NCI-H1436 (cell line): Measurements from ENCODE around the gene HIC1.
A peak's percentile ranks its signal among the peaks of the same experiment; 100 is the strongest.

Source experiments
- DNase-seq: peaks from one replicate; lab custom pipeline; 2025; lab: John Stamatoyannopoulos, UW

HIC1 gene

GRCh38 chr17:2025622-2026309 lies 29.1 kb upstream of the HIC1 start:
- DNase-seq, result peak; percentile 56

DNA sequence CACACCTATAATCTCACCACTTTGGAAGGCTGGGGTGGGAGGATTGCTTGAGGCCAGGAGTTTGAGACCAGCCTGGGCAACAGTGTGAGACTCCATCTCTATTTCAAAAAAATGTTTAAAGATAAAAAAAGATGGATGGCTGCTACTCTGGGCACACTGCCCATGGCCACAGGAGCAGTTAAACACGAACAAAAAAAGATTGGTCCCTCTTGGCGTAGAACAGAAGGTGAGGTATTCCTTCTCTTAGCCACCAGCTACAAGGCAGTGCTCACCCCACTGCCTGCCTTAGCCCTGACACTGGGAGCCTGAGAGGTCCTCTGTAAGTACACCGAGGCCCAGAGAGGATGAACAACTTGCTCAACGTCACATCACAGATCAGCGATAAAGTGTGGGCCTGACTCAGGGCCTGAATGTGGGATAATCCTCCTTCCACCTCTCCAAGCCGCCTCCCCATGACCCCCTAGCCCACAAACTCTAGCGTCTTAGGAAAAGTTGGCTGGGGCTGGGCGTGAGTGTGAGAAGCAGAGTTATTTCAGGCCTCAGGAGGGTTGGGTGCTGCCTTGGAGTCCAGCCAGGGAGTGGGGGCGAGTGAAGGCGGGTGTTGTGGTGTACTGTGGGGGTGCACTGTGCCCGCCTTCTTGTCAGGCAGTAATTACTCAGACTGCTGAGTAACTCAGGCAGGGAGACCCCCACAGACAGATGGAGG lies 27.2 kb upstream of the HIC1 start:
- DNase-seq, result no peak

- DNase-seq, result no peak
Measured at GRCh38 chr17:2028234-2028614, 26.7 kb upstream of the HIC1 start.

DNA sequence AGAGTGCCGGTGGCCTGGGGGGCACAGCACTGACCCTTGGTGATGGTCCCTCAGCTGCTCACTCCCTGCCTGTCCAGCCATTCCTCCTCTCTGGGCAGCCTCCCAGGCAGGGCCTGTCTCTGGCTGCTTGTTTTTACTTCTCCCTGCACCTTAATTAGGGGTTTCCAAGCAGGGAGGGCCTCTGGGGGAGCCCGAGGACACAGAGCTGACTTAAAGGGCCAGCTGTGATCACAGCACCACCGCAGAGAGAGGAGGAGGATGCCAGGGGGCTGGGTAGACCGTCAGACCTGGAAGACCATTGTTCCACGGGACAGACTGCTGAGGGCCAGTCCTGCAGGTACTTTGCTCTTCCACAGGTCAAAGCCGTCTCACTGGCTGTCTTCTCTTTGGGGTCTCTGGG lies 26.2 kb upstream of the HIC1 start:
- DNase-seq, result no peak

DNA sequence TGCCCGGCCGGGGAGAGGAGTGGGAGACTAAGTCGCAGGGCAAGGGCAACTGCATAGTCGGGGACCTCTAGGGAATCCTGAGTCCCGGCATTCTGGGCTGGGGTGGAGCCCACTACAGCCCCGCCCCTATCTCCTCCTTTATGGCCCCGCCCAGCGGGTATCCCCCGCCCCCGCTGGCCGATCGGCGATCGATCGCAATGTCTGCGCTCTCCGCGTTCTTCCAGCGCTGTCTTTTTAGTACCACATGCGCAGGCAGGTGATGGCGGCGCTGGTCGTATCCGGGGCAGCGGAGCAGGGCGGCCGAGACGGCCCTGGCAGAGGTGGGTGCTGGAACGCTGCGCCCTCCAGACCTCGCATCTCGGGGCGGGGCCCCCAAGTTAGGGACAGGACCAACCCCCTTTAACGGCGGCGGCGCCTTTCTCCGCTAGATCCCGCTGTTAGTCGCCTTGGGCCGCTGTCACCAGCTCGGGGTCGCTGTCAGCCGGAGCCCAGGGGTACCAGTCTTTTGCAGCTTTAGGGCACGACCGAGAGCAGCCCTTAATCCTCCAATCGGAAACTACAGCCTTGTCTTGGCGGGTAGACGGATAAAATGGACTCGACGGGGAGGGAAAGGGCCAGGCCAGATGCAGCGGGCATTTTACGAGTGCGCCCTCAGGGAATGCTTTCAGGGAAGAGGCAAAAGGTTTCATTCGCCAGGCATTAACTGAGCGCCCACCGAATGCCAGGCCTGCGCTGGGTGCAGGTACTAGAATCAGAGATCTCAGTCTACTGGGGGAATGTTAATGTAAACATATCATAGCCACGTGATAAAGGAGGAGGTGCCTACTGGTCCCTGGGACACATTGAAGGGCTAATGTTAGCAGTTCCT lies 24.8 kb upstream of the HIC1 start, which contains the start of gene DPH1:
DPH1 (plus strand) TSS at position 243 of the 868 bp plus-strand sequence; CDS start at position 260, 17 bp downstream.
- DNase-seq, result peak; percentile 91

- no peak for DNase-seq
Measured at GRCh38 chr17:2030779-2031163, 24.1 kb upstream of the HIC1 start.

GRCh38 chr17:2033153-2033552 lies 21.8 kb upstream of the HIC1 start:
- DNase-seq, result no peak

DNA sequence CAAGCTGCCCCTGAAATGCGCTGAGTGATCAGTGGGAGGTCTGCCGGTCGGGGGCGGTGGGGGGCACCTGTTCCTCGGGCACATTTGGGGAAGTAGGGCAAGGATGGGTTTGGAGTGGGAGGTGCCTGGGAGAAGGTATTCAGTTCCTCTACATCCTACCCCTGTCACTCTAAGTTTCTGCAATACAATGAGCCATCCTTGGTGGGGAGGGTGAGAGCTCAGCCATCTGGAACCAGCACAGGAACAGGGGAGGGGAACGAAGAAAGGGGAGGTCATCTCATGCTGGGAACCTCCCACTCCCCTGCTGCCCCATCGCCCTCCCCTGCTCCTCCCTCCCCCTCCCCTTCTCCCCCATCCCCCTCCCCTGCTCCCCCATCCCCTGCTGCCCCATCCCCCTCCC lies 20.7 kb upstream of the HIC1 start:
- DNase-seq, result no peak

GRCh38 chr17:2034806-2035540 lies 19.9 kb upstream of the HIC1 start:
- DNase-seq, result peak; percentile 19

GRCh38 chr17:2035541-2036488 lies 19.1 kb upstream of the HIC1 start:
- no peak for DNase-seq

- DNase-seq, result no peak
Measured at GRCh38 chr17:2037155-2037554, 17.7 kb upstream of the HIC1 start.

- no peak for DNase-seq
Measured at GRCh38 chr17:2040219-2040827, 14.6 kb upstream of the HIC1 start.

DNA sequence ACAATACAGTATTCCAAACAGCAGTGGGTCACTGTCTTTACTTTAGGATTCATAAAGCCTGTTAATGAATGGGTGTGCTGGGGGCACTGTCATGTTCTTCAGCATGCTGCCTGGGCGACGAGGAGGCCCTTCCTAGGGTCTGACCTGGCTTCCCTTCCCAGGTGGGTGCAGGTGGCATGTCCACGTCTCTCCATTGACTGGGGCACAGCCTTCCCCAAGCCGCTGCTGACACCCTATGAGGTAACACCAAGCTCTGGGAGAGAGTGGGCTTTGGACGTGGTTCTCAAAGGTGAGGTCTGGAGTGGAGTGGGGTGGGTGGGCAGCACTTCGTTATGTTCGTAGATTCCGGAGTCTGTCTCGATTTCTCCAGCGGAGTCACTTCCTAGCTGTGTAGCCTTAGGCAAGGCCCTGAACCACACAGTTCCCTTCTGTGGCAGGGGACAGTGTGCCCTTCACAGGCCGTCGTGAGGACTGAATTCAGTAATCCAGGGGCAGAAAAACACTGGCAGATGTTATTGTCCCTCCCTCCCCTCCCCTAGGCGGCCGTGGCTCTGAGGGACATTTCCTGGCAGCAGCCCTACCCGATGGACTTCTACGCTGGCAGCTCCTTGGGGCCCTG lies 13.9 kb upstream of the HIC1 start:
- no peak for DNase-seq

DNA sequence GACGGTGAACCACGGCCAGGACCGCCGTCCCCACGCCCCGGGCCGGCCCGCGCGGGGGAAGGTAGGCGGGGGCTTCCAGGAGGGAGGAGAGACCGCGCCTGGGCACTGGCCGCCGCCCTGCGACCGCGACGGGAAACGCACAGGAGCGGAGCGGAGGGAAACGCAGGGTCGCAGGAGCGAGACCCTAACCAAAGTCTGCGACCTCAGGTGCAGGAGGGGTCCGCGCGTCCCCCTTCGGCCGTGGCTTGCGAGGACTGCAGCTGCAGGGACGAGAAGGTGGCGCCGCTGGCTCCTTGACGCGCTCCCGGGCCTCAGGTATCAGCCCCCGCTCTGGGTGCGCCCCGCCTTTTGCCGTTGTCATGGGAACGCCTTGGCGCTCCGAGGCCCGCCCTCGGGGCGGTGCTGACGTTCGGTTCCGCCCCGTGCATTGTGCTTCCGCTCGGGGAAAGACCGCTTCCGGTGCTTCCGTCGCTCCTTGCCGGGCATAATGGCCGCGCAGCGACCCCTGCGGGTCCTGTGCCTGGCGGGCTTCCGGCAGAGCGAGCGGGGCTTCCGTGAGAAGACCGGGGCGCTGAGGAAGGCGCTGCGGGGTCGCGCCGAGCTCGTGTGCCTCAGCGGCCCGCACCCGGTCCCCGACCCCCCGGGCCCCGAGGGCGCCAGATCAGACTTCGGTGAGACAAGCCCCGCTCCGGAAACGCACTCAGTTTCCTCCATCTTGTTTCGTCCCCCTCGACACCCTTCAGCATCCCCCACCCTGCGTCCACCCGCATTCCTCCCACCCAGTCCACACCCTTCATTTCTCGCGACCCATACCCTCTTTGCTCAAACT lies 13.1 kb upstream of the HIC1 start, which contains the start of gene OVCA2:
OVCA2 (plus strand) TSS at position 462 of the 829 bp plus-strand sequence; CDS start at position 488, 26 bp downstream.
- DNase-seq, result peak; percentile 95

DNA sequence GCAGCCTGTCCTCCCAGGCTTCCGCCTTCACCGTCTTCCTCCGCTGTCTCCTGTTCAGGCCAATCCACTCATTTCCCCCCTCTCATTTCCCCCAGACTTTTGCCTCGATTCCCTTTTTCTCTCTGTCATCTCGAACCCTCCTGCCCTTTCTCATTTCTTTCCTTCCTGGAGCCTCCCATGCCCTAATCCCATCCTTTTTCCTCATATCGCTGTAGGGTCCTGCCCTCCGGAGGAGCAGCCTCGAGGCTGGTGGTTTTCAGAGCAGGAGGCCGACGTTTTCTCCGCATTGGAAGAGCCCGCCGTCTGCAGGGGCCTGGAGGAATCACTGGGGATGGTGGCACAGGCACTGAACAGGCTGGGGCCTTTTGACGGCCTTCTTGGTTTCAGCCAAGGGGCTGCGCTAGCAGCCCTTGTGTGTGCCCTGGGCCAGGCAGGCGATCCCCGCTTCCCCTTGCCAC lies 12.5 kb upstream of the HIC1 start:
- DNase-seq, result no peak

DNA sequence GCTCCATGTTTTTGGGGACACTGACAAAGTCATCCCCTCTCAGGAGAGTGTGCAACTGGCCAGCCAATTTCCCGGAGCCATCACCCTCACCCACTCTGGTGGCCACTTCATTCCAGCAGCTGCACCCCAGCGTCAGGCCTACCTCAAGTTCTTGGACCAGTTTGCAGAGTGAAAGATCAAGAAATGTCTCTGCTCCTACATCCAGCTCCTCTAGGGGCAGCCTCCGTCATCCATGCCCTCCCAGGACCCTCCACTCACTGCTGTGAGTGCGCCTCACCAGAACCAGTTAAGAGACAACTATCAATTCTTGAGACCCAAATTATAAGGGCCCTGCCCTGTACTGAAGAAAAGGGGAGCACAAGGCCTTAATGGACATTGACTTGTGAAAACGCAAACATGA lies 12.0 kb upstream of the HIC1 start:
- DNase-seq, result no peak

DNA sequence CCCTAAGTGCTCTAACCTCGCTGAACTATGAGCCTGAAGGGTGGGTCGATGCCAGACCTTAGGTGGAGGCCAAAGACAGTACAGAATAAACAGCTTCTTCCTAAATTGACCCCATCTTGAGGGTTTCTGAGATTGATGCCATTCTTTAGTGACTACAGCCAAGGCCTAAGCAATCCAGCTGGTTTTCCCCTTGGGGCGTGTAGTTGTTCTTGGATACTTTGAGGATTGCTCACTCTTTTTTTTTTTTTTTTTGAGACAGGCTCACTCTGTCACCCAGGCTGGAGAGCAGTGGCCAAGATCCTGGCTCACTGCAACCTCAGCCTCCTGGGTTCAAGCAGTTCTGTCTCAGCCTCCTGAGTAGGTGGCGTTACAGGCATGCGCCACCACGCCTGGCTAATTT lies 11.1 kb upstream of the HIC1 start:
- no peak for DNase-seq

GRCh38 chr17:2044263-2044894 lies 10.5 kb upstream of the HIC1 start:
- DNase-seq, result no peak
